Fibroblast of lung (primary cell): ENCODE data around the gene TET2. TPM values are rescaled to one million over a fixed set of nuclear protein-coding genes. Genes with fewer than 3 reads are reported as not detected.

Experiments used
- DNase-seq, 2 donors: peaks; one replicate each; pipeline versions ENCODE4 v3.0.0 to v3.0.0-alpha.2; 2010; ENCODE audit warnings: low read depth in 2 of 2
- H2AFZ ChIP-seq: 2 replicates; pipeline ENCODE4 v1.5.1; 2012; ENCODE audit warnings: low read length, control low read depth, inconsistent platforms
- H3K27ac ChIP-seq: 2 replicates; pipeline ENCODE4 v1.5.1; 2011; ENCODE audit warnings: low read length, control low read depth; ENCODE audit not compliant: insufficient read depth
- H3K27me3 ChIP-seq: 2 replicates; pipeline ENCODE4 v1.5.1; 2011; ENCODE audit warnings: mild to moderate bottlenecking, low read length; ENCODE audit not compliant: control insufficient read depth, insufficient read depth
- H3K36me3 ChIP-seq: 2 replicates; pipeline ENCODE4 v1.5.1; 2011; ENCODE audit warnings: low read length; ENCODE audit not compliant: control insufficient read depth, insufficient read depth
- H3K4me1 ChIP-seq: 2 replicates; pipeline ENCODE4 v1.5.1; 2011; ENCODE audit warnings: low read length; ENCODE audit not compliant: control insufficient read depth, insufficient read depth; ENCODE audit errors: extremely low read depth
- H3K4me2 ChIP-seq: 2 replicates; pipeline ENCODE4 v1.5.1; 2011; ENCODE audit warnings: low read length, control low read depth; ENCODE audit not compliant: insufficient read depth; ENCODE audit errors: extremely low read depth
- H3K4me3 ChIP-seq, 4 experiments: fragments of 200-600 bp in 1 of 4; sonication (generic) in 1 of 4; replicated peaks in 1 of 4; 2 replicates each; pipeline ENCODE4 v1.5.1; 2011 to 2016; ENCODE audit warnings: low read length in 4 of 4, low read depth in 3 of 4, mild to moderate bottlenecking in 3 of 4, control low read depth in 2 of 4, inconsistent platforms in 1 of 4, mixed read lengths in 1 of 4; ENCODE audit not compliant: insufficient read depth in 1 of 4; ENCODE audit errors: control extremely low read depth in 1 of 4
- H3K79me2 ChIP-seq: 2 replicates; pipeline ENCODE4 v1.5.1; 2012; ENCODE audit warnings: mild to moderate bottlenecking, low read length, inconsistent platforms; ENCODE audit not compliant: control insufficient read depth, insufficient read depth
- H3K9ac ChIP-seq: 2 replicates; pipeline ENCODE4 v1.5.1; 2011; ENCODE audit warnings: mild to moderate bottlenecking, low read length, control low read depth; ENCODE audit not compliant: insufficient read depth
- H3K9me3 ChIP-seq: 2 replicates; pipeline ENCODE4 v1.5.1; 2012; ENCODE audit warnings: low read depth, low read length; ENCODE audit not compliant: control insufficient read depth, insufficient read depth
- H4K20me1 ChIP-seq: 2 replicates; pipeline ENCODE4 v1.5.1; 2011; ENCODE audit warnings: low read length; ENCODE audit not compliant: control insufficient read depth, insufficient read depth; ENCODE audit errors: extremely low read depth
- EZH2 ChIP-seq: IDR thresholded peaks from 2 replicates; pipeline ENCODE4 v1.5.1; 2012; ENCODE audit warnings: low read length, control low read depth, mild to moderate bottlenecking; ENCODE audit errors: missing control alignments
- polyA plus RNA-seq, 2 donors: library from polyadenylated mRNA; depleted of rRNA in 1 of 2; stranded (reverse) in 1 of 2; unstranded in 1 of 2; fragments of >200 nt; gene quantifications; 2 replicates each; pipeline ENCODE4 v1.2.1, GENCODE V29; 2011 to 2012; ENCODE audit warnings: missing spikeins in 1 of 2
- total RNA-seq: library from RNA; depleted of rRNA; stranded (reverse); fragments of >200 nt; gene quantifications from 2 replicates; pipeline ENCODE4 v1.2.1, GENCODE V29; 2014
- TF ChIP-seq, protein P1 (sequence below), 2 donors: IDR thresholded peaks in 1 of 2; conservative IDR thresholded peaks in 1 of 2; 1 replicate in 1 of 2; 2 replicates in 1 of 2; pipeline ENCODE4 v1.5.1; 2011 to 2012; ENCODE audit warnings: low read length in 2 of 2, control low read depth in 1 of 2, inconsistent platforms in 1 of 2, low read depth in 1 of 2, mild to moderate bottlenecking in 1 of 2

The TET2 gene
- total and polyA plus RNA-seq, 2 donors (not counting 1 experiment from before 2014, with no cell fraction given), result 6.9 to 8.3 TPM

DNA sequence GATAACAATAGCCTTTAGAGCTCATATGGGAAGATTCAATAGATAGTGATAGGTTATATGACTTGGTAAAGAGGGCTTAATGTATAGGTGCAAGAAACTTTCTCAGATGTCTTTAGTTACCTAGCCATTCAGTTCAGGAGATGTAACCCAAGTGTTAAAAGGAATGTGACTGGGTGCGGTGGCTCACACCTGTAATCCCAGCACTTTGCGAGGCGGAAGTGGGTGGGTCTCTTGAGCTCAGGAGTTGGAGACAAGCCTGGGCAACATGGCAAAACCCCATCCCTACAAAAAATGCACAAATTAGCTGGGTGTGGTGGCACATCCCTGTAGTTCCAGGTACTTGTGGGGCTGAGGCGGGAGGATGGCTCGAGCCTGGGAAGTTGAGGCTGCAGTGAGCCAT is 7.9 kb downstream of the TET2 start:
- Histone ChIP-seq H3K4me3 (no peak overlapping the region), H3K27me3 (no peaks in the 10 kb centered on the region), H3K4me1 (no peaks in the 10 kb centered on the region), H3K27ac (no peak overlapping the region), H3K79me2 (peaks cover 26% of the 10 kb centered on the region), H3K9me3 (no peaks in the 10 kb centered on the region), H3K9ac (no peak overlapping the region), H2AFZ (no peak overlapping the region), H3K36me3 (no peaks in the 10 kb centered on the region), H4K20me1 (no peaks in the 10 kb centered on the region), H3K4me2 (no peak overlapping the region)
- no peak for DNase-seq
- TF ChIP-seq EZH2, result no peak
- TF ChIP-seq, protein P1, sequence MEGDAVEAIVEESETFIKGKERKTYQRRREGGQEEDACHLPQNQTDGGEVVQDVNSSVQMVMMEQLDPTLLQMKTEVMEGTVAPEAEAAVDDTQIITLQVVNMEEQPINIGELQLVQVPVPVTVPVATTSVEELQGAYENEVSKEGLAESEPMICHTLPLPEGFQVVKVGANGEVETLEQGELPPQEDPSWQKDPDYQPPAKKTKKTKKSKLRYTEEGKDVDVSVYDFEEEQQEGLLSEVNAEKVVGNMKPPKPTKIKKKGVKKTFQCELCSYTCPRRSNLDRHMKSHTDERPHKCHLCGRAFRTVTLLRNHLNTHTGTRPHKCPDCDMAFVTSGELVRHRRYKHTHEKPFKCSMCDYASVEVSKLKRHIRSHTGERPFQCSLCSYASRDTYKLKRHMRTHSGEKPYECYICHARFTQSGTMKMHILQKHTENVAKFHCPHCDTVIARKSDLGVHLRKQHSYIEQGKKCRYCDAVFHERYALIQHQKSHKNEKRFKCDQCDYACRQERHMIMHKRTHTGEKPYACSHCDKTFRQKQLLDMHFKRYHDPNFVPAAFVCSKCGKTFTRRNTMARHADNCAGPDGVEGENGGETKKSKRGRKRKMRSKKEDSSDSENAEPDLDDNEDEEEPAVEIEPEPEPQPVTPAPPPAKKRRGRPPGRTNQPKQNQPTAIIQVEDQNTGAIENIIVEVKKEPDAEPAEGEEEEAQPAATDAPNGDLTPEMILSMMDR (conservative IDR thresholded peaks at IDR 0.05 in 1 of 2, IDR thresholded peaks at IDR 0.05 in 1 of 2; ENCODE audit: low read depth in 1 of 2, low read length in 2 of 2), result no peak

DNA sequence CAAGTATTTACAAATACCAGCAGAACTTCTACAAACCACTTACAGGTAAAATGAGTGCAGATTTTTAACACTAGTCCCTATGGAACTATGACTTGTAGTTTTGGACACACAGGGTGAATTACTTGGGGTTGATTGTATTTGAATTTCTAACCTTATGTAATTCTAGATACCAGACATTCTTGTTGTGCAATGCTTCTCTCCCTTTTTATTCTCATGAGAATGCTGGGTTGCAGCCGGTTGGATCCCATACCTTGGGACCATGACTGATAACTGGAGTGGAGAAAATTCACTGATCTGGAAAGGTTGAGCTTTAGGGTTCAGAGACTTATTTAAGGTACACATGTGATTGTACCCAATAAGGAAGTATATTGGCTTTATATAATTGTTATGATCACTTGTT is 8.8 kb downstream of the TET2 start:
- peaks cover 20% of the 10 kb centered on the region for H3K79me2 ChIP-seq
- H3K9me3 ChIP-seq, result no peaks in the 10 kb centered on the region
- peak in 1 of 2 donors; percentile 46 for DNase-seq
- no peaks in the 10 kb centered on the region for H3K27me3 ChIP-seq
- no peaks in the 10 kb centered on the region for H3K4me1 ChIP-seq
- H3K36me3 ChIP-seq, result no peaks in the 10 kb centered on the region
- no peak overlapping the region for H3K4me3 ChIP-seq
- H2AFZ ChIP-seq, result no peak overlapping the region
- H4K20me1 ChIP-seq, result no peaks in the 10 kb centered on the region
- H3K9ac ChIP-seq, result no peak overlapping the region
- no peak for TF ChIP-seq EZH2
- TF ChIP-seq, protein P1 (conservative IDR thresholded peaks at IDR 0.05 in 1 of 2, IDR thresholded peaks at IDR 0.05 in 1 of 2; ENCODE audit: low read depth in 1 of 2, low read length in 2 of 2), result no peak
- no peak overlapping the region for H3K4me2 ChIP-seq
- no peak overlapping the region for H3K27ac ChIP-seq

DNA sequence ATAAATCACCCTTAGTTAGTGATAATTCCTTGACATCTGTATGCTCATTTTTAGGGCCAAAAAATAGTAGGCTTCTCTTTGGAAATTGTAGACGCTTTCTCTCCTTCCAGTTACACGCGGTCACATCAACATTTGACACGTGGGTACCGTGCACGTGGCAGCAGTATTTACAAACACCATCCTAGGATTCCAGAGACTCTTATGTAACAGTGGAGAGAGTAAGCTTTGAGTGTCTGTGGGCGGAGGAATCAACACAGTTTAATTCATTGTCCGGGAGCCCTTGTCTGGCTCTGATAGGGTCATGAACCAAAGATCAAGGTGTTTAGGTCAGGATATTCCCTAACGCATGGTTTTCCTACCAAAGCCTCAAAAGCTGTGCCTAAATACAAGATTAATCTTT is 12.2 kb downstream of the TET2 start:
- Histone ChIP-seq H3K9me3 (no peaks in the 10 kb centered on the region), H3K9ac (no peak overlapping the region), H3K27me3 (no peaks in the 10 kb centered on the region), H4K20me1 (no peaks in the 10 kb centered on the region), H3K27ac (no peak overlapping the region), H3K4me3 (no peak overlapping the region), H3K79me2 (peaks cover 7% of the 10 kb centered on the region), H3K4me2 (peak overlapping the region; percentile 25), H2AFZ (no peak overlapping the region), H3K4me1 (no peaks in the 10 kb centered on the region), H3K36me3 (no peaks in the 10 kb centered on the region)
- peak; percentile 28 to 46 for DNase-seq
- TF ChIP-seq EZH2, result no peak
- TF ChIP-seq, protein P1 (conservative IDR thresholded peaks at IDR 0.05 in 1 of 2, IDR thresholded peaks at IDR 0.05 in 1 of 2; ENCODE audit: low read depth in 1 of 2, low read length in 2 of 2), result no peak
